Suppressor macrophage (primary cell): Measurements from ENCODE around the gene AJAP1.

Experiments used
- DNase-seq, 4 experiments: peaks; one replicate each; pipeline ENCODE4 v3.0.0-alpha.2; 2020 to 2022

AJAP1 gene

DNA sequence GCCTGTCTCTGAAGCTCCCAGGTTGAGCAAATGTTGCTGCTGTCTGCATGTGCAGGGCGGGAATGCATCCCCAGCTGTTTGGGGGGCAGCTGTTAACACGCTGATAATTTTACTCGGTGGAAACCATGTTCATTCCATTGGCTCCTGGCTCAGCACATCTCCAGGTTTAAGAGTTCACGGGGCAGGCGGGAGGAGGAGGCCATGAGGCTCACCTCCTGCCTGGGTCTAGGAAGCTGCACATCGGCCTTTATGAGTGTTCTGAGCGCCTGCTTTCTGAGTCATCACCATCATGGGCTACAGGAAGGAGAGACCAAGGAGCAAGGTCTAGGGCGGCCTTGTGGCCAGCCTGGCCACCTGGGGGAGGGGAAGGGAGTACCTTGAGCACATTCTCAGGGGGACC lies 29.7 kb downstream of the AJAP1 start:
- DNase-seq: no peak

DNA sequence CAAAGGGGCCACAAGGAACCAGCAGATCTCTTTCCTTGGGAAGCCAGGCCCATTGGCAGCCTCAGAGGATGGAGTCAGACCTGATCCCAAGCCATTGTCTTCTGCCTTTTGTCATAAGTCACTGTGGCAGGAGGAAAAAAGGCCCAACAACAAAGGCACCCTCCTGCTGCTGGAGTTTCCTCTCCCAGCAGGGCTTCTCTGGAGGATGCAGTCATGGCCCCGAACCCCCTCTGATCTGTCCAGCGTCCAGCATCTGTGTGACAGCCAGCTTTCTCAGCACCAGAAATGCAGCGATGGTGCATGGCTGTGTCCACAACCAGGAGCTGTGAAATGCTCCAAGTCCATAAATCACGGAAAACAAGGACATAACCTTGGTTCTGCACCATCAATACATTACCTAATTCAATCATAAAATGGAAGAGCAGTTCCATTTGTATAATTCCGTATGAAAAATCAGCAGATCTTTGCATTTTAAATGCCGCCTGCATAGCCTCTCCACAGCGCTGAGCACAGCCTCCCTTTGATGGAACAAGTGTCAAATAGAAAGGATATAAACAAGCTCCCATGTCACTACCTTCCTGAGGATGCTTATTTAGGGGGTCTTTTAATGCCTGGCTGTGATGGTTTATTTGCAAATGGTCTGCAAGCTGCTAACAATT lies 30.6 kb downstream of the AJAP1 start:
- DNase-seq: no peak

DNA sequence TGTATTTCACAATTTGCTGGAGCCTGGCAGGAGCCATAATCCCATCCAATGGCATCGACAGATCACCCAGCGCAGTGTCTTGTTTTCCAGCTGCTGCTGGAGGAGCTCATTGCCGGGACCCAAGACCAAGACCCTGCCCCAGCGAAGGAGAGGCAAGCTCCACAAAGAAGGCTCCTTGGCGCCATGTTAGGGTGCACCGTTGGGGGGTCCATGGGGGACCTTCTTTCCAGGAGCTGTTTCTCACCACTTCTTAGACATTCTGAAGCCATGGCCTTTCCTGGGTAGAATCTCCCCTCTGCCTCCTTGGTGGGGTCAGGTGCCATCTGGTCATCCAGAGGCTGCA lies 31.1 kb downstream of the AJAP1 start:
- no peak for DNase-seq

DNA sequence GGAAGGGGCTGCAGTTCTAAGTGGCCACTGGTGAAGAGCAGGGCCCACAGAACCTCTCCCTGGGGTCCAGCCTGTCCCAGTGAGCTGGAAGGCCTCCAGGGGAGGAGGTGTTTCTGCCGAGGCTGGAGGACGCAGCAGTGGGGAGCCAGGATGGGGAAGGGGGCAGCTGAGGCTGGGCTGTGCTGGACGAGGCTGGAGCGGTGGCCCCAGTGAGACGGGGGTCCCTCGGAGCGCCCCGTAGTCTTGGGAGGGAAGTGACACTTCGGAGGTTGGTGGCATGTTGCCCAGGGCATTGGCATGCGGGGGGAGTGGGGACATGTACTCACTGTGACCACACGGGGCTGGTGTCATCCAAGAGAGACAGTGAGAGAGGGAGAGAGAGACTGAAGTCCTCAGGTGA lies 33.5 kb downstream of the AJAP1 start:
- no peak for DNase-seq

DNA sequence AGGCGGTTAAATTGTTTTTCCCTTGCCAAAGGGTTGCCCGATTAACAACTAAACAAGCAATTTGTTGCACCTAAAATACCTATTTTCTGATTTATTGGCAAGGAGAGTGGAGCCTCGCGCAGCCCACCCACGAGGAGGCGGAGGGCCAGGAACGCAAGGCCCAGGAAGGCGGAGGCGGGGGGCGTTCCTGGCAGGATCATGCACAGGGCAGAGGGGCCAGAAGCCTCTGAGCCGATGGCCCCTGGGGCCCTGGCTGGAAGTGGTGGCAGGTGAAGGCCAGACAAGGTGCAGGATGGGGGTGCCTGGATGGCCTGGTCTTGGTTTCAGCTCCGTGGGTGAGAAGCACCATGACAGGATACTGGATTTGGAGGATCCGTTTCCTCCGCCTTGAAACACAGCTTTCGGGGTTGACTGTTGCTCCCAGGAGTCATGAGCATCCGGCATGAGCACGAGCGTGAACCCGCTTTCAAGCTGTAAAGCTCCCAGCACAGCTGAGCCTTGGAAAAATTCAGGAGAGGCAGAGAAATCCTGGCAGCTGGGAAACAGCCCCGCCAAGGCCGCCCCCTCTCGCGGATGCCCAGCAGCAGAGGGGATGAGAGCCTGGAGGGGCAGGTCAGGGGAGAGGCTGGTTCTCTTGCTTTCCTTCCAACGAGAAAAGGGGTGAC lies 35.0 kb downstream of the AJAP1 start:
- no peak for DNase-seq

DNA sequence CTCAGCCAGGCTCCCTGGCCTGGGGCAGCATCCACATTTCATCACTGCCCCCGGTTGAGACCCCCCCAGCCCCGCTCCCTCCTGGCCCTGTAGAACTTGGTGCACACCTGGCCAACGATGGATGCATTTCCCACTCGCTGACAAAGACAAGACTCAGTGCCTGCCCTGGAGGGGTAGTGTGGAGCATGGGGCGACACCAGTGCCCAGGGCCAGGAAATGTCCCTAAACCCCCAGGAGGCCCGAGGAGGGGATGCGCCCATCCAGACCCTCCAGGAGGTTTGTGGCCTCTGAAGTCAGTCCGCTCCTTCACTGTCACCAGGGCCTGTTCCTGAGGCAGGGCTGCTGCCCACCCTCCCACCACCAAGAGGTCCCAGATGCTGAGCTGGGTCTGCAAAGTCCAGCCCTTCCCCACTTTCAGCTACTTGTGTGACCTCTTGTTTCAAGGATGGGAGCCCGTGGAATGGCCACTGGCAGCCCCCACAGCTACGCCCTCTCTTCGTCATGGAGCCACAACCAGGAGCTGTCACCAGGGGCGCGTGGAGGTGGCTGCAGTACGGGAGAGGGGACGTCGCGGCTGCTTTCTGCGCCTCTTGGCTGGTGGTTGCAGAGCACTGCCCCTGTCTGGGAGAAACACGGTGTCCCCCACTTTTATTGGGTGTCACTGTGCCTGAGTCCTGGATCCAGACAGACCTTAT lies 35.7 kb downstream of the AJAP1 start:
- no peak for DNase-seq

DNA sequence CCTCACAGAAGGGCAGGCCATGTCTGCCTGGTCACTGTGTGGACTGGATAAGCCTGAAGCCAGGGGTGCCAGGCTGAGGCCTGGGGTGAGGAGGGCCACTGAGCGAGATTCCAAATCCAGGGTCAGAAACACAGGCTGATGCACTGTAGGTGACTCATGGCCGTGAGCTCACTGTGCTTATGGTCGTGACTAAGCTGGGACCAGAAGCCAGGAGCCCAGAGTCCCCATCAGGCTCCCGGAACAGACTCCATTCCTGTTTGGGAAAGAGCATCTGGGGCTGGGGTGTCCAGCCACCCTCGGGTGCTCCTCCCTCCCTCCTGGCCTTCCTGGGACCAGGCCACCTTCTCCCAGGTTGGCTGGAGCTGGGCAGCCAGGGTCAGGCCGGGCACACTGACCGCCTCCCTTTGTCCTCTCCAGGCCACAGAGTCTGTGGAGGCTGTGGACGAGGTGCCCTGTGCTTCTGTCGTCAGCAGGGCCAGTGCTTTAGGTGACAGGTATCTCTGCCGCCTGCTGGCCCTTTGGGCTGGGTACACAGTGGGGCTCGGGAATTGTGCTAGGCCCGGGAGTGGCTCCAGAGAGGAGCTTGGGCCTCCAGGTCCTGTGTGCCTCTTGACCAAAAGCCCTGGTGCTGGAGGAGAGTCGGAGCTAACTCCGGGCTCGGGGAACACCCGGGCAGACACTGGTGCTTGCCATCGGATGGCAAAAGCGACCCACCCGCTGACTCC lies 36.7 kb downstream of the AJAP1 start:
- no peak for DNase-seq

DNA sequence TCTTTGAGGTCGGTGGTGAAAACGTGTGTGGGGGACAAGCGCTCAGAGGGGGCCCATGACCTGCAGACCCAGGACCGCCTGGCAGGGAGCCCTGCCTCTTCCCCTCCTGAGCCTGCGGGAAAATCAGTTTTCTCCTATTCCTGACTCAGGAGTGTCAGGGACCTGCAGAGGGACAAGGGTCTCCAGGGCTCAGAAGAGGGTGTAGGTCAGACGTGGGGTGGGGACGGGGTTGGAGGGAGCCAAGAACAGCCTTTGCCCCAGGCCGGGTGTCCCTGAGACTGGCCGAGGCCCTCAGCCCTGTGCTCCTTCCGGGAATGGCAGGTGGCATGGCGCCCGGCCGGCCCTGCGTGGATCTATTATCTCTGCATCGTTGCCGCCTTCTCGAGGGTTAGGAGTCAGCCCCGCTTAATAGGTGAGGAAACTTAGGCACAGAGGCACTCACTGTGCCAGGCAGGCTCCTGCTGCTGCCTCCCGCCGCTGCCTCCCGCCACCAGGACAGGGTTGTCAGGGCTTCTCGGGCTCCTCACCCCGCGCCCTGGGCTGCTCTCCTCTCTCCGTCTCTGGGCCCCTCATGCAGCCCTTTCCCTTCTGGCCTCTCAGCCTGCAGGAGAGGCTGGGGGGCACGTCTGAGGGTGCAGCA lies 37.5 kb downstream of the AJAP1 start:
- no peak for DNase-seq

DNA sequence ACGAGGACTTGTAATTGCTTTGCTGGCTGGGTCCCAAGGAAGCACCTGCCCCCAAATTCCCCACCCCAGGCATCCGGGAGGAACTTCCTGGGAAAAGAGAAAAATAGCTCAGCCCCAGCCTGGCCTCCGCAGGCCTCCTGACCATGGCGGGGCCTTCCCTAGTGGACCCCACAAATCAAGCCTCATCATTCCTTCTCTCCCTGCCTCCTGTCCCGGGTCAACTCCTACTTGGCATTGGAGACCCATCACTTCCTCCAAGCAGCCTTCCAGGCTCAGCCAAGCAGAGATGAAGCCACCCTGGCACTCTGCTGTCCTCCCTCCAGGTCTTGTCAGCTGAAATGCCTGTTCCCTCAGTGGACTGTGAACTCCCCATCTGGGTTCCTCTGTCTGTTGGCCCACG lies 38.0 kb downstream of the AJAP1 start:
- DNase-seq: no peak

DNA sequence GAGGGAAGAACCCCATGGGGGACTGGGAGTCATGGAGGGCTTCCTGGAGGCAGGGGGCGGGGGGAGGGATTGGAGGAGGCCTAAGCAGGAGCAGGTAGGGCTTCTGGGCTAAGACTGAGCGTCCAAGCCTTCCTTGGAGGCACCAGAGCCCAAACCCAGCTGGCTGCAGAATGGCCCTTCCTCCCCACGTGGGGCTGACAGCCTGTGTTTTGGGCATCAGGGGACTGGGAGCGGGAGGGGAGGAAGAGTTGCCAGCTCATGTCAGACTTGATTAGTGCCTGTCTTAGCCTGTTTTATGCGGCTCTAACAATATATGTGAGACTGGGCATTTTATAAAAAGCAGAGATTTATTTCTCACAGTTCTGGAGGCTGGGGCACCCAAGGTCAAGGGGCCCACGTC lies 38.9 kb downstream of the AJAP1 start:
- DNase-seq: no peak

DNA sequence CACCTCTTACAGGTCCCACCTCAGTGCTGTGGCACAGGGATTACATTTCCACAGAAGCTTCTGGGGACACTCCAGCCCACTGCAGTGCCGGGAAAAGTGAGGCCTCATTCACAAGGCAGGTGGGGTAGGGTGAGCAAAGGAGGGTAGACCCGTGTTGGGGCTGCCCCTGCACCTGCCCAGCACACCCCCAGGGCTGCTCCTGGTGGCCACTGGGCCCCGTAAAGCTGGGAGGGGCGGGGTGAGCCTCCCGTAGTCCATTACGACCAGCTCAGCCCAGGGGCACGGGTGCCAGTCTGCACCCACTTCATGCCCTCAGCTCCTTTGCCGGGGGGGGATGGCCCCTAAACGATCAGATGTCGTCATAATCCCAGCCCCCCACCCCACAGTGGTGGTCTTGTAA lies 39.5 kb downstream of the AJAP1 start:
- DNase-seq: no peak

DNA sequence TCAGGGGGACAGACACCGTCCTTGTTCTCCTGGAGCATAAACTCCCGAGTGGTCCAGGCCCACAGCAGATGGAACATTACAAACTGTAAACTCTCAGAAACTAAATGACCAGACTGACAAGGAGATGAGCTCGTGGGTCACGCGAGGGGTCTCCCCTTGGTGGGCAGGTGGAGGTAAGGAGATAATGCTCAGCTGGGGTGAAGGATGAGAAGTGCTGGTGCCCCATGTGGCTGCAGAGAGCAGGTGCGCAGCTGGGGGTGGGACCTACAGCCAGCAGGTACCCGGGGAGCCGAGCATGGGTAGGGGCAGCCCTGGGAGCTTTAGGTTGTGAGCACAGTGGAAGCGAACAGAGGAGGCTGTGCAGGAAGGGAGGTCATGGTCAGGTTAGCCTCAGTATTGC lies 40.1 kb downstream of the AJAP1 start:
- no peak for DNase-seq

DNA sequence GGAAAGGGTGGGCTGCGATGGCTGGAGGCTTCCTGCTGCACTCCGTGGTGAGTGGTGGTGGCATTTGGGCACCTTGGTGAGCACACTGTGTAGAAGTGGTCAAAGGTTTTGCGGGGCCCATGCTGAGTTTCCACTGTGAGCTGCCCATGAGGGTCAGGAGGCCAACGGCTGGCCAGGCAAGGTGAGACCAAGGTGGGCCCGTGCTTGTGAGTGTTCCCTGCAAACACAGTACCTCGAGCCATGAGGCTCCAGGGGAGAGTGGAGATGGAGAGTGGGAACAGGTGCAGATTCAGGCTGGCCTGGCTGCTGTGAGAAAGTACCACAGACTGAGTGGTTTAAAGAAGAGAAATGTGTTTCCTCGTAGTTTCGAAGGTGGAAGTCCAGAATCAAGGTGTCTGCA lies 40.8 kb downstream of the AJAP1 start:
- DNase-seq: no peak

DNA sequence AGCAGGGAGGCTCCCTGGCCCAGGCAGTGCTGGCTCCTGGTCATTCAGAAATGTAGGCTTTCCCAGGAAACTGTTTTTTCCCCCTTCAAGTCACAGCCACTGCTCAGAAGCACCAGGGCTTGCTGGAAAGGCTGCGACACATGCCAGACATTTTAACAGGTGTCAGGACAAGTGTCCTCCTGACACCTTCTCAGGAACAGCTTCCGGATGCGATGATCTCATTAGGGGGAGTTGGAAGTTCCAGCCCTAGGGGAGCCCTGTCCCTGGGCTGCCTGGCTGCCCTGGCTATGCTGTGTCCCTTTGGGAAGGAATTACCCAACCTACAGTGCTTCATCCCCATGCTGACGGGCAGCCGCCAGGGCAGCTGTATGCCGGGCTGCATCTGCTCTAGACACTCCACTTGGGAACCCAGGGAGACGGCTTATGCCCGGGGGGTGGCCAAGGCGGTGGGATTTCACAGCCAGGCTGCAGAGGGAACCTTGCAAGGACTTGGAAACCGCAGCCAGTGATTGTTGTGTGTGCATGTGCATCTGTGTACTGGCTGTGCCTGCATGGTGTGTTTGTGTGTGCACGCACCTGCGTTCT lies 41.8 kb downstream of the AJAP1 start:
- no peak for DNase-seq

DNA sequence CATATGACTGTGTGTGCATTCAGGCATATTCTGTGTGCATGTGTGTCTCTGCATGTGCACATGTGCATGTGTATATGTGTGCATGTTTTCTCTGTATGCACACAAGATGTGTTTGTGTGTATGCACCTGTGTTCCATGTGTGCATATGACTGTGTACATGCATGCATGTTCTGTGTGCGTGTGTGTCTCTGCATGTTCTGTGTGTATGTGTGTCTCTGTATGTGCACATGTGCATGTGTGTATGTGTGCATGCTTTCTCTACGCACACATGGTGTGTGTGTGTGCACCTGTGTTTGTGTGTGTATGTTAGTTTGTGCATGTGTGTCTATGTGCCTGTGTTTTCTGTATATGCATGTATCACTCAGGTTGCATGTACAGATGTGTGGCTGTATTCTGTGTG lies 42.3 kb downstream of the AJAP1 start:
- no peak for DNase-seq

DNA sequence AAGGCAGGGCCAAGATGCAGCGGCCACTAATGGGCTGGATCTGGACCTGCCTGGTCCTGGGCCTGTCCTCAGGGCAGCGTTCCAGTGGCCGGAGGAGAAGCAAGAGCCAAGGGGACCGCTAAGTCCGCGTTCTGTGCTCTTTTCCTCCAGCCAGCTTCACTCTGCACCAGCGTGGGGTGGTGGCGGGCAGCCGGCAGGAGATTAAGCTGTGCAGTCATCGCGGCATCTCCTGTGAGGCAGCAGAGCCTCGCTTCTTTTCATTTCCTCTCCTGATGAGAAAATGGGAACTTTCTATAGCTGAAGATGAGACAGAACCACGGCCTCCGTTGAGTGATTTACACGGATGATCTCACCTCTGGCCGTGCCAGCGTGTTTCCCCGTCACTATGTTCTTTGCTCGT lies 43.4 kb downstream of the AJAP1 start:
- no peak for DNase-seq

DNA sequence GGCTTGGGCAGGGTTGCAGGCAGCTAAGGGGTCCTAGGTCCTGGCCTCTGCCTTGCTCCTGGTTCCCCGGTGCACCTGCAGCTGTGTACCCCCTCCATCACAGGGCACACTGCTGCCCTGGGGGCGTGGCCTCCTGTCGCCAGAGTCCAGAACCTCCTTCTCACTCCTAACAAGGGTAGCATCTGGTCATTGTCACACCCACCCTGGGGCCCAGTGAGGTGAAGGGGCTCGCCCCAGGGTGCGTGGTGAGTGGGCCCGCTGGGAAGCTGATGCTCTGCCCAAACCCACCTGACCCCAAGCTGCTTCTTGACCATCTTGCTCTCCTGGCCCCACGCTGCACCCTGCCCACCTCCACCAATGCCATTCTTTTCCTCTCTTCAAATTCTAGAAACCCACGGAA lies 44.5 kb downstream of the AJAP1 start:
- DNase-seq: no peak

DNA sequence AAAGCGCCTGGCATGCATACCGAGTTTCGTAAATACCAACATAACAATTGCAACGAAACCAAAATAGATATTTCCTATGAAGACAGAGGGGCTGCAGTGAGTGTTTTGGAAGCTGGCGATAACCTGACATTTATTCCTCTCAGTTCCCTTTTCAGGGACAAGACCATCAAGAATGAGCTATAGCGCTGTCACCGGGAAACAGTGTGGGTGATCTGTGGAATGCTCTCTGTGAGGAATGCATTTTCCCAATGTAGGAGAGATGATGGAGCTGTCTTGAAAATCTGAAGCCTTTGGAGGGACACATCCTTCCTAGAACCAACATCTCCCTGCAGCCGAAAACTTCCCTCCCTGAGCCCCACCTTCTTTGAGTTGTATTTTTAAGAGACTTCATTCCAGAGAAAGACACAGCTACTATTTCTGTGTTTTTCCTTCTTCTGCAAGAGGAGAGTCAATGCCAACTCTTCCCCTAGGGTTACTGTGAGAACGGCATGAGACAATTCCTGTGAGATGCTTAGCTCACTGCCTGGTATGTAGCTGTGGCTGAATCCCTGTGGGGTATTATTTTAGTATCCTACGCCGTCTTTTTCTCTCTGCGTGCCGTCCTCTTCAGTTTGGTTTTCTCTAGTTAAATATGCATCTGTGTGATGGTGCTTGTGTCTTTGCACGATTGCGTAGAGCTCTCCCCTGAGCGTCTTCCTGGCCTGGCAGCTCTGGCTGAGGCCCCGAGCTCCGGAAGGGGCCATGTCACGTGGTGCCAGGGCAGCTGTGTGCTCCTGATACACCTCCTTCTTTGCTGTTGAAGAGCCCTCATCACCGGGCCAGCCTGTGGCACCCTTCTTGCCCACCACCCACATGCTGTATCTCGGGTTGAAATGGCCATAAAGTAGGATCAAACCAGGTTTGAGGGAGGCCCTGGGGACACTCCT lies 45.2 kb downstream of the AJAP1 start:
- no peak for DNase-seq

DNA sequence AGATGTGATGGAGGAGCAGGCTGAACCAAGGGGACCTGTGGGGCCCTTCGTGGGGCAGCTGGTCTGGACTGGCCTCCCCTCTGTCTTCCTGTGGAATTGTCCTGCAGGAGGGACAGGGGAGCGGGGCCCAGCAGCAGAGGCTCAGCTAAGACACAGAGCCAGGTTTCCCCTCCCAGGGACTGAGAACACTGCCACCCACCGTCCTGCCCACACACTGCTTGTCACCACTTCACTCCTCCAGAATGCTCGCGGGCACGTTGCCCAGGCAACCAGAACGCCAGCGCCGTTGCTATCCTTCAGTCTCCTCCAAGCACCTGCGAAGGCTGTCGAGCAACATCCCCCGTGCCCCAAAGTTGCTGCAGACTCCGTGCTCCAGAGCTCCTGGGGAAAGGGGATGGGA lies 46.4 kb downstream of the AJAP1 start:
- DNase-seq: no peak

DNA sequence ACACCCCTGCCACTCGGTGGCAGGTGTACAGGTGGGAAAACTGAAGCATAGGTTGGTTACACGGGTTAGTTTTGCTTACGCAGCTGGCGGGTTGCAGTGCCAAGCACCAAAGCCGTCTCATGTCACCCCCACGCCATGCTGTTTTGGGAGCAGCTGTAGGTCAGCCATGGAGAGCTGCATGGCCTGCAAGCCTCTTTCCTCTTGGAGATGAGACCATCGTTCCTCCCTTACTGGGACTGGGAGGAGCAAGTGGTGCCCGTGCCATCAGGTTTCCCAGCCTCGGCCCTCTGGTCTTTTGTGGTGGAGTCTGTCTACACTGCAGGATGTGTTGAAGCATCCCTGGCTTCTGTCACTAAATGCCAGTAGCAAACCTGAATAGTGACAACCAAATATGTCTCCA lies 46.9 kb downstream of the AJAP1 start:
- DNase-seq: no peak

DNA sequence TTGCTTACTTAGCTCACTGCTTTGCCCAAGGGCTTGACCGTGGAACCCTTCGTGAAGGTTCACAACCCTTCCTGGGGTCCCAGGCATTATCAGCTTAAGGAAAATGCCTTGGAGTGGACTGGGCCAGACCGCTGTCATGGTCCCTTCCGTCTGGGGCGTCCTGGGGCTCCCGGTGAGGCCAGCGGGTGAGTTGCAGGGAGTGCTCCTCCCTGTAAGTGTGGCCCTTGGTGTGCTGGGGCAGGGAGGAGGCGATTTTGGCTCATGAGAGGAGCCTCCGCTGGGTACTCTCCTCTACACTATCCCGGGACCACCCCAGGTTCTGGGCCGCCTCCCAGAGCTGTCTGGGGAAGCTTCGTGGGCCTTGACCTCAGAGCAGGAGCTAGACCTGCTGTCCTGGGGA lies 48.1 kb downstream of the AJAP1 start:
- no peak for DNase-seq

DNA sequence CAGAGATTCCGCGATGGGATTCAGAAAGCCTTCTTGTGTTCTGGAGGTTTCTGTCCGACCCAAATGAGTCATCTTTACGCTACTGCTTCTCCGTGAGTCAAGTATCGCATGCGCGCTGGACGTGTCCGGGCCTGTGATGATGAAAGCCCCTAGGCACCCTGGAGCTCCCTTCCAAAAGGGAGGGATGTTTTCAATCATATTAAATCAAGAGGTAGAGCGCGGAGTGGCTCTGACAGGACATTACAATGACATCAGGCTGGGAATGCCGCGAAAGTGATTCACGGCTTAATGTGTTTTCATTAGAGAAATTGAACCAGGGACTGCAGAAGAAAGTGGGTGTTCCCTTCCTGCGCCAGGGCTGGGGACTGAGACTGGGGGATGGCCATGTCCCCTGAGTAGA lies 48.5 kb downstream of the AJAP1 start:
- DNase-seq: no peak
